DND-41 (cell line): ENCODE data around the gene KDM1A.

Experiments
- EZH2 ChIP-seq: IDR thresholded peaks from 3 replicates; pipeline ENCODE4 v1.6.1; 2012; ENCODE audit warnings: borderline replicate concordance, low read depth, mild to moderate bottlenecking, moderate library complexity, low read length, inconsistent platforms; ENCODE audit not compliant: severe bottlenecking
- TF ChIP-seq, protein P1 (sequence below): IDR thresholded peaks from 2 replicates; pipeline ENCODE4 v1.5.1; 2012; ENCODE audit warnings: borderline replicate concordance, low read length, moderate library complexity, mild to moderate bottlenecking; ENCODE audit not compliant: poor library complexity, severe bottlenecking; ENCODE audit errors: extremely low read depth

DNA sequence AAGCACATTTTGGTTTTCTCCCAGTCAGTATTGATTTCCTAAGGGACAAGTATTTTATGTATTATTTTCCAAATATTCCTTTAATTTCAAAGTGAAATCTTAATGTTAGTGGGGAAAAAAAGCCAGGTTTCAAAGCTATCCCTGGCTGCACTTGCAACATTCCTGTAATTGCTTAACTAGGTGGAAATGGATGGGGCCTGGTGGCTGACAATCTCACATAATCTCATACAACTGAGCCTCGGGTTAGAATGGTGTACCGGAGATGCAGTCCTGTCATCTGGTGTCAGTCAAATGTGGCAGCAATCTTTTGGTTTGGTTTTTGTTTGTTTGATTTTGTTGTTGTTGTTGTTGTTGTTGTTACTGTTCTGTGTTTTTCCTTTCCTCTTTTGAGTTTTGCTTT, 46.1 kb downstream of the KDM1A start:
- TF ChIP-seq, protein P1, sequence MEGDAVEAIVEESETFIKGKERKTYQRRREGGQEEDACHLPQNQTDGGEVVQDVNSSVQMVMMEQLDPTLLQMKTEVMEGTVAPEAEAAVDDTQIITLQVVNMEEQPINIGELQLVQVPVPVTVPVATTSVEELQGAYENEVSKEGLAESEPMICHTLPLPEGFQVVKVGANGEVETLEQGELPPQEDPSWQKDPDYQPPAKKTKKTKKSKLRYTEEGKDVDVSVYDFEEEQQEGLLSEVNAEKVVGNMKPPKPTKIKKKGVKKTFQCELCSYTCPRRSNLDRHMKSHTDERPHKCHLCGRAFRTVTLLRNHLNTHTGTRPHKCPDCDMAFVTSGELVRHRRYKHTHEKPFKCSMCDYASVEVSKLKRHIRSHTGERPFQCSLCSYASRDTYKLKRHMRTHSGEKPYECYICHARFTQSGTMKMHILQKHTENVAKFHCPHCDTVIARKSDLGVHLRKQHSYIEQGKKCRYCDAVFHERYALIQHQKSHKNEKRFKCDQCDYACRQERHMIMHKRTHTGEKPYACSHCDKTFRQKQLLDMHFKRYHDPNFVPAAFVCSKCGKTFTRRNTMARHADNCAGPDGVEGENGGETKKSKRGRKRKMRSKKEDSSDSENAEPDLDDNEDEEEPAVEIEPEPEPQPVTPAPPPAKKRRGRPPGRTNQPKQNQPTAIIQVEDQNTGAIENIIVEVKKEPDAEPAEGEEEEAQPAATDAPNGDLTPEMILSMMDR: no peak
- TF ChIP-seq EZH2: no peak
